Activated naive CD4-positive, alpha-beta T cell (primary cell): ENCODE measurements around the gene THAP7.

ENCODE experiments used
- DNase-seq, 4 experiments: peaks; one replicate each; lab custom pipeline; 2025; lab: John Stamatoyannopoulos, UW

THAP7 gene

GRCh38 chr22:21031545-21032036, 29.7 kb upstream of the THAP7 start:
- DNase-seq: no peak

GRCh38 chr22:21030621-21031544, 29.0 kb upstream of the THAP7 start:
- DNase-seq: no peak

- no peak for DNase-seq
These were observed 28.1 kb upstream of the THAP7 start for GRCh38 chr22:21030032-21030431.

GRCh38 chr22:21029486-21030025, 27.6 kb upstream of the THAP7 start:
- no peak for DNase-seq

- no peak for DNase-seq
These were observed 26.6 kb upstream of the THAP7 start for GRCh38 chr22:21028277-21029251.

- DNase-seq: no peak
These were observed 25.1 kb upstream of the THAP7 start for GRCh38 chr22:21026783-21027692.

GRCh38 chr22:21025763-21026755, 24.1 kb upstream of the THAP7 start:
- no peak for DNase-seq

DNA sequence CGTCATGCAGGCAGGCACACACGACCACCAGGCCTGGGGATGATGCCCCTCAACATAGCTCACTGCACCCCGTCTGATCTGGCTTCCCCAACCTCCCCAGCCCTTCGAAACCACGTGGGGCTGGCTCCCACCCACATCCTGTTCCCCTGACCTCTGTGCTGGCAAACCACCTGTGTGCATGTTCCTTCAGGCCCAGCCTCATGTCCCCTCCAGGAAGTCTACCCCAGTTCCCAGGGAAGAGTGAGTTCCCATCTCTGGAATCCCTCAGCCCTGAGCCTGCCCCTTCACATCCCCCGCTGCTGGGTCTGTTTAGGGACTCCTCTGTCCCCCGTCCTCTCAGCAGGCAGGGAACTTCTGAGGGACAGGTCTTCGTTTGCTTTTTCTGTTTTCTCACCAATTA, 23.3 kb upstream of the THAP7 start:
- peak in 1 of 4 experiments; percentile 6 for DNase-seq

GRCh38 chr22:21022955-21023614, 21.2 kb upstream of the THAP7 start:
- no peak for DNase-seq

DNA sequence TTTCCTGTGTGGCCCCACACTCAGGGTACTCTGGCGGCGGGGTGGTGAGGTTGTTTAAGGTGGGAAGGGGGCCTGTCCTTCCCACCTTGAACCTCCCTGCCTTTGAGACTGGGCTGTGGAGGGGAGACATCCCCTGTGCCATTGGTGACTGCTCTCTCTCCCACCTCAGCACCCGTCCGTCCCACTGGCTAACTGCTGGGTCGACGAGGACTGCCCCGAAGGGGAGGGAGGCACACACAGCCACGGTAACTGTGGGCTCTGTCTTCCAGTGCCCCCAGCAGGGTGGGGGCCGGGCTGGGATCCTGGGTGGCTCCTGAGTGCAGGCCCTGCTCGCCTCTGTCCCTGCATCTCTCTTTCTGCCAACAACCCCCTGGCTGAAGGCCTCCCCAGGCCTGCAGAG, 20.6 kb upstream of the THAP7 start:
- DNase-seq: no peak

GRCh38 chr22:21020802-21021429, 19.0 kb upstream of the THAP7 start:
- DNase-seq: no peak

DNA sequence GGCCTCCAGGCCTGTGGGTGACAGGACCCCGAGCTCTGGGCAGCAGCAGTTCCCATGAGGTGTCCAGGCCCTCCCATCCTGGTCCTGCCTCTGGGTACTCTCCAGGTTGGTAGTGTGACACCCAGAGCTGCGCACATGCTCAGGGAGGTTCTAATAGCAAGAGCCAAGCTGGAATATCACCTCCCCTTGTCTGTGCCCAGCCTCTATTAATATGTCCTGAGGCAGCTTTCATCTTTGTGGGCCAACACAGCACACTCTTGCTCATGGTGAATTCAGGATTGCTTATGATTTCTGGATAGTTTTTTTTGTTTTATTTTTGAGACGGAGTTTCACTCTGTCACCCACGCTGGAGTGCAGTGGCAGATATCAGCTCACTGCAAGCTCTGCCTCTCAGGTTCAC, 16.4 kb upstream of the THAP7 start:
- no peak for DNase-seq

- no peak for DNase-seq
These were observed 14.9 kb upstream of the THAP7 start for GRCh38 chr22:21016644-21017420.

GRCh38 chr22:21015466-21016006, 13.6 kb upstream of the THAP7 start:
- DNase-seq: no peak

DNA sequence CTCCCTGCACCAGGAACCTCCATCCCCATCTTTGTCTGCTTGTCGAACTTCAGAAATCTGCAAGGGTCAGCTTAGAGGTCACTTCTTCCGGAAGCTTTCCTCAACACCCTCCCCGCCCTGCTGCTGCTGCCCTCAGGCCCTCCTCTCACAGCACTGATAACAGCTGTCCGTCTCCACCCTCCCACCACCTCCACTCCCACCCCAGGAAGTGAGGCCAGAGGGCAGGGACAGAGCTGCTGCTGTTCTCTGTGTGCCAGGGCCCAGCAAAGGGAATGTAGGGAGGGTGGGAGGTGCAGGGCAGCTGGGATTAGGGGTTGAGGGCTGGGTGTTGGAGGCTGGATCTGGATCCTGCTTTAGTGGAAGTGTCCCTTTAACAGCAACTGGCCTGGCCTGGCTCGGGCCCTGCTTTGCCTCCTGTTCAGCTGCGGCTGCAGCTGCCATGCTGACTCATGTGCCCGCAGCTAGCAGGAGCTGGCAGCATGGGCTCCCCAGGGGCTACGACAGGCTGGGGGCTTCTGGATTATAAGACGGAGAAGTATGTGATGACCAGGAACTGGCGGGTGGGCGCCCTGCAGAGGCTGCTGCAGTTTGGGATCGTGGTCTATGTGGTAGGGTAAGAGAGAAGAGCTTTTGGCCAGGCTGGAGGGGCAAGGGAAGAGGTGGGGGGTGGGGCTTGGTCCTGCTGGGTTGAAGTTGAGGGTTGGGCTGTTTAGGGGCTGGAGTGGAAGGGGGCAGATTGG, 13.0 kb upstream of the THAP7 start, which contains the start of gene P2RX6:
Gene P2RX6, plus strand, starts transcription at position 440 of the 740 bp plus-strand sequence. Its CDS starts 10 bp downstream, at position 450.
- no peak for DNase-seq

DNA sequence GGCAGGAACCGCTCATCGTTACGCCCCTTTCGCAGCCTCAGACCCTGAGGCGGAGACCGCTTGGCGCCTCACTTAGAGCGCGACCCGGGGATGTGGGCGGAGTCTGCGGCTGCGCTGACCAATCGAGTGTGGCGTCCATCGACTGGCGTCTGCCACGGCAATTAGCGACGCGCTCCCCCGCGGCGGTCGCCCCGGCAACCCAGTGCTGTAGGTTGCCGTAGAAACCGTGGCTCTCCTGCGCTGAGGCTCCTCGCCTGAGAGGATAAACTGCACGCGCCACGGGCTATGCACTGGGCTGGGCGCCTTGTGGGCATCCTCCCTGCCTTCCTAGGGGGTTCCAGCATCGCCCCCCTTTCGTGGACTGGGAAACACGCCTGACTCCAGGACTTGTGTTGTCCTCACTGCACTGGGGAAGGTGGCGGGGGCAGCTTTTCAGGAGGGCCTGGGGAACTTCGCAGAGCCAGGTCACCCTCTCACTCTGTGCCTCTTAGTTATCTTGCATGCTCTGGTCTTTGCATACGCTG, 12.3 kb upstream of the THAP7 start:
- peak; percentile 38 to 76 (median 58) for DNase-seq
